Breast epithelium (tissue), 4 donors: ENCODE data around the gene CPHXL2. TPM values are rescaled to one million over a fixed set of nuclear protein-coding genes. Genes with fewer than 3 reads are reported as not detected.

Source experiments
- DNase-seq, 2 donors: peaks; one replicate each; pipeline ENCODE4 v3.0.0-alpha.2; 2019; ENCODE audit warnings: low spot score in 2 of 2
- H3K27ac ChIP-seq, 2 donors: fragments of 200-600 bp; sonication (generic) in 1 of 2; one replicate each; pipeline ENCODE4 v1.5.1; 2016 to 2019; ENCODE audit warnings: mild to moderate bottlenecking in 1 of 2
- H3K27me3 ChIP-seq, 2 donors: fragments of 200-600 bp; sonication (generic) in 1 of 2; one replicate each; pipeline versions ENCODE4 v1.5.1 to v1.6.0; 2017 to 2019; ENCODE audit warnings: control low read depth in 1 of 2, mild to moderate bottlenecking in 1 of 2
- H3K36me3 ChIP-seq: fragments of 200-600 bp; one replicate; pipeline ENCODE4 v1.5.1; 2019
- H3K4me1 ChIP-seq, 2 donors: fragments of 200-600 bp; sonication (generic); one replicate each; pipeline ENCODE4 v1.5.1; 2016 to 2019; ENCODE audit warnings: control low read depth in 1 of 2
- H3K4me3 ChIP-seq, 3 donors: fragments of 200-600 bp; sonication (generic); 1 replicate in 2 of 3; 2 replicates in 1 of 3; pipeline ENCODE4 v1.5.1; 2016 to 2019; ENCODE audit warnings: mild to moderate bottlenecking in 3 of 3, moderate library complexity in 2 of 3
- H3K9me3 ChIP-seq, 2 donors: fragments of 200-600 bp; sonication (generic) in 1 of 2; one replicate each; pipeline ENCODE4 v1.5.1; 2016 to 2019; ENCODE audit warnings: control low read depth in 1 of 2
- POLR2A ChIP-seq: fragments of 450-650 bp; IDR thresholded peaks from one replicate; pipeline ENCODE4 v1.6.1; 2016; ENCODE audit warnings: antibody characterized with exemption, mild to moderate bottlenecking, moderate library complexity
- POLR2AphosphoS5 ChIP-seq, 3 donors: sonication (generic); formaldehyde crosslinking; IDR thresholded peaks; one replicate each; pipeline ENCODE4 v1.6.1; 2017; ENCODE audit warnings: antibody characterized with exemption in 3 of 3
- intact Hi-C: fragments of 100-400 bp; cut with DNase I; formaldehyde crosslinking; loops from one replicate; pipeline ENCODE4 v1.15.1; 2023; ENCODE audit warnings: low total_unique reads
- total RNA-seq, 3 donors: library from RNA; depleted of rRNA; stranded (reverse); fragments of >200 nt; gene quantifications; one replicate each; pipeline ENCODE4 v1.1.0, GENCODE V29; 2016
- TF ChIP-seq, protein P1 (sequence below), 3 donors: fragments of 450-650 bp; IDR thresholded peaks; one replicate each; pipeline ENCODE4 v1.5.1; 2016 to 2017; ENCODE audit warnings: antibody characterized with exemption in 3 of 3, mild to moderate bottlenecking in 3 of 3, moderate library complexity in 3 of 3

CPHXL2 gene
- total RNA-seq, 3 donors from 2014 or later: not detected

DNA sequence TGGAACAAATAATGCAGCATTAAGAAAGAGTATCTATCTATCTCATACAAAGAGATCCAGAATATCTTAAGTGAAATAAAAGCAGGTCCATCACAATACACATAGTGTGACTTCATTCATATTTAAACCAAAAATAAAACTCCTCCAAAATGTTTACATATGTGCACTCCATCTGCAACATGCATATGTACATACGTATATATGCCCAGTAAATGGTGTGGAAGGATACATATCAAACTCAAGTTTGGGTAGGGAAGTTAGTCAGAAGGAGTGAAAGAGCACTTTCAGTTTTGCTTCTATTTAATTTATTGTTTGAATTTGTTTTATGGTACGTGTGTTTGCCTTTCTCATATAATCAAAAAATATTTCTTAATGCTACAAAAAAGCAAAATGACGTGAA is 41.8 kb downstream of the CPHXL2 start:
- Histone ChIP-seq H3K36me3 (peaks cover 24% of the 10 kb centered on the region), H3K4me3 (no peak overlapping the region), H3K27ac (no peak overlapping the region), H3K27me3 (no peaks in the 10 kb centered on the region), H3K4me1 (no peaks in the 10 kb centered on the region), H3K9me3 (no peaks in the 10 kb centered on the region)
- no peak for TF ChIP-seq POLR2AphosphoS5 (IDR thresholded peaks at IDR 0.05)
- intact Hi-C loops: no loop called here
- DNase-seq: no peak

DNA sequence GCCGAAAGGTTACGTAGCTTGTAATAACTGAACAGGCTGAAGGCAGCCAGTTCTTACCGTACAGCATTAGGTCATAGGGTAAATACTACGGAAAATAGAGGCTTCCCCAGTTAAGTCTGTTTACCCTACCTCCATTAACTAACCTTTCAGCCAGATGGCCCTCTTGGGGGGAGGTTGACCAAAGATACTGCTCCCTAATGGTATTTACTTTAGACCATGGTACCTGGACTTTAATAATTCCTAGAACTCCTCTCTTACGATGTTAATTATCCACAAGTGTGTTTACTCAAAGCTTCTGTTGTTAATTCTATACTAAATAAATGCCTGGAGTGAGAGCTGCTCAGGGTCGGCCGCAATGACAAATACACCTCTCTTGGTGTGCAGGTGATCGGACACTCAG is 44.0 kb downstream of the CPHXL2 start:
- no peaks in the 10 kb centered on the region for H3K9me3 ChIP-seq
- TF ChIP-seq POLR2A: no peak
- no peak for TF ChIP-seq POLR2AphosphoS5 (IDR thresholded peaks at IDR 0.05)
- TF ChIP-seq, protein P1, sequence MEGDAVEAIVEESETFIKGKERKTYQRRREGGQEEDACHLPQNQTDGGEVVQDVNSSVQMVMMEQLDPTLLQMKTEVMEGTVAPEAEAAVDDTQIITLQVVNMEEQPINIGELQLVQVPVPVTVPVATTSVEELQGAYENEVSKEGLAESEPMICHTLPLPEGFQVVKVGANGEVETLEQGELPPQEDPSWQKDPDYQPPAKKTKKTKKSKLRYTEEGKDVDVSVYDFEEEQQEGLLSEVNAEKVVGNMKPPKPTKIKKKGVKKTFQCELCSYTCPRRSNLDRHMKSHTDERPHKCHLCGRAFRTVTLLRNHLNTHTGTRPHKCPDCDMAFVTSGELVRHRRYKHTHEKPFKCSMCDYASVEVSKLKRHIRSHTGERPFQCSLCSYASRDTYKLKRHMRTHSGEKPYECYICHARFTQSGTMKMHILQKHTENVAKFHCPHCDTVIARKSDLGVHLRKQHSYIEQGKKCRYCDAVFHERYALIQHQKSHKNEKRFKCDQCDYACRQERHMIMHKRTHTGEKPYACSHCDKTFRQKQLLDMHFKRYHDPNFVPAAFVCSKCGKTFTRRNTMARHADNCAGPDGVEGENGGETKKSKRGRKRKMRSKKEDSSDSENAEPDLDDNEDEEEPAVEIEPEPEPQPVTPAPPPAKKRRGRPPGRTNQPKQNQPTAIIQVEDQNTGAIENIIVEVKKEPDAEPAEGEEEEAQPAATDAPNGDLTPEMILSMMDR (IDR thresholded peaks at IDR 0.05): no peak
- no peak for DNase-seq
- H3K4me3 ChIP-seq: no peak overlapping the region
- no peaks in the 10 kb centered on the region for H3K4me1 ChIP-seq
- intact Hi-C loops: no loop called here
- peaks cover 32% of the 10 kb centered on the region for H3K36me3 ChIP-seq
- no peaks in the 10 kb centered on the region for H3K27me3 ChIP-seq
- no peak overlapping the region for H3K27ac ChIP-seq

DNA sequence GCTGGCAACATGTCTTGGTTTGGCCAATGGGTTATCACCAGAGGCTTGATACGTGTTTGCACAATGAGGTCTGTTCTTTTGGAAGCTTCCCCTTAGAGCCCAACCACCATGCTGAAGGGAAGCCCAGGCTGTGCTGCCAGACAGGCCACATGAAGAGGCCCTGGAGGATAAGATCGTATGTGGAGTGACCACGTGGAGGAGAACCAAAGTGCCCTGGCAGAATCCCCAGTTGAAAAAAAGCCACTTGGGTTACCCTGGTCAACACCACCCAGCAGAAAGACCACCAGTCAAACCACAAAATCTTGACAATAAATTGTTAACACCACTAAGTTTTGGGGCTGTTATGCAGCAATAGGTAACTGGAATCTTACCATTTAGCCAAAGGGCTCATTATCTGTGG is 46.8 kb downstream of the CPHXL2 start:
- H3K36me3 ChIP-seq: peaks cover 32% of the 10 kb centered on the region
- H3K4me1 ChIP-seq: no peaks in the 10 kb centered on the region
- TF ChIP-seq POLR2AphosphoS5 (IDR thresholded peaks at IDR 0.05) (no peak), POLR2A (no peak)
- TF ChIP-seq, protein P1 (IDR thresholded peaks at IDR 0.05): no peak
- H3K4me3 ChIP-seq: no peak overlapping the region
- H3K9me3 ChIP-seq: no peaks in the 10 kb centered on the region
- no peak for DNase-seq
- H3K27ac ChIP-seq: no peak overlapping the region
- H3K27me3 ChIP-seq: no peaks in the 10 kb centered on the region
- intact Hi-C loops: no loop called here

DNA sequence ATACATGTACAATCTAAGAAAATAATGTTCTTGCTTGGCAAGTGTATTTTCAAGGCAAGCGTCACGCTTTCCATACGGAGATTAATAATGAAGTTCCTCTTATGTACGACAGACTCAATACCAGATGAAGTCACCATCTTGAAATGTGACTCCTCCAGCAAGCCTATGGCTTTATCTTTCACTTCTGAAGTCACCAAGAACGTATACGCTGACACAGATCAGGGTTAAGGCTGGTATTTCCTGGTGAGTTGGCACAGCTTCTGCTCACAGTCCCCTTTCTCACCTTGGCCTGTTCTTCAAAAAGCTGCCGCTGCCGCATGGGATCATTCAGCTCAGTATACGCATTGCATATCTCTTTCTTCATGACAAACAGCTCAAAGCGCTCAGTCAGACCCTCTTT is 47.7 kb downstream of the CPHXL2 start:
- intact Hi-C loops: no loop called here
- Histone ChIP-seq H3K27me3 (no peaks in the 10 kb centered on the region), H3K36me3 (peaks cover 28% of the 10 kb centered on the region), H3K27ac (no peak overlapping the region), H3K9me3 (no peaks in the 10 kb centered on the region), H3K4me1 (no peaks in the 10 kb centered on the region), H3K4me3 (no peak overlapping the region)
- TF ChIP-seq POLR2A: no peak
- TF ChIP-seq, protein P1 (IDR thresholded peaks at IDR 0.05): no peak
- TF ChIP-seq POLR2AphosphoS5 (IDR thresholded peaks at IDR 0.05): no peak
- no peak for DNase-seq

DNA sequence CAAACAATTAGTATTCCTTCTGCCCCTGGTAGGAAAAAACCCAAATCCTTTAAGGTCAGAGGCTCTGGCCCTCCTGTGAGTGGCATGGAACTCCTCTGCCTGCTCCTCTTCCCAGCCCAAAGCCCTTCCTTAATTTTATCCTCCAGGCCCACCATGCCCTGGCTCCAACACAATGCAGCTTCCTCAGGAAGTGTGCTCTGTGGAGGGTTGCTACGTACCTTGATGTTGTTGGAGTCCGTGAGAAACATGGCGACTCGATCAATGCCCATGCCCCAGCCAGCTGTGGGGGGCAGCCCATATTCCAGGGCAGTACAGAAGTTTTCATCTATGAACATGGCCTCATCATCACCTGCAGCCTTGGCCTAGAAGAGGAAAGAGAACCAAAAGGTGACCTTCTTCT is 48.5 kb downstream of the CPHXL2 start:
- TF ChIP-seq POLR2AphosphoS5 (IDR thresholded peaks at IDR 0.05) (no peak), POLR2A (no peak)
- TF ChIP-seq, protein P1 (IDR thresholded peaks at IDR 0.05): no peak
- no peaks in the 10 kb centered on the region for H3K4me1 ChIP-seq
- no peaks in the 10 kb centered on the region for H3K9me3 ChIP-seq
- no peaks in the 10 kb centered on the region for H3K27me3 ChIP-seq
- no peak overlapping the region for H3K27ac ChIP-seq
- DNase-seq: no peak
- intact Hi-C loops: no loop called here
- no peak overlapping the region for H3K4me3 ChIP-seq
- peaks cover 21% of the 10 kb centered on the region for H3K36me3 ChIP-seq

DNA sequence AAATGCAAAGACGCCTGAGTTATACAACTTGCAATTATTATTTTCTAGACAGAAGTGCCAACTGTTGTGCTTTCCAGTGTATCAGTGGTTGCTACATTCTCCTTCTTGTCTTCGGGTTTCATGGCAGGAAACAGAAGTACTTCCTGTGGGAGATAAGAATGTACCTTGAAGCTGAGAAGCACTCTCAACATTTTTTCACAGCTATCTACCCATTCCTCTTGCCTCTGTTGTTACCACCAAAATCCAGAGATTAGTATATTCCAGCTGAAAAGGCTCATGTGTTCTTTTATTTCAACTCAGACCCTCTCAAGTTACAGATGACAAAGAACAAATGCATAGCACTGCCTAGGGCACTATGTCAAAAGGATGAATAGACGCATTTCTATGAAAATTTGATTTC is 49.0 kb downstream of the CPHXL2 start:
- TF ChIP-seq, protein P1 (IDR thresholded peaks at IDR 0.05): no peak
- TF ChIP-seq POLR2AphosphoS5 (IDR thresholded peaks at IDR 0.05) (no peak), POLR2A (no peak)
- Histone ChIP-seq H3K27ac (no peak overlapping the region), H3K36me3 (peaks cover 21% of the 10 kb centered on the region), H3K27me3 (no peaks in the 10 kb centered on the region), H3K4me1 (no peaks in the 10 kb centered on the region), H3K4me3 (no peak overlapping the region), H3K9me3 (no peaks in the 10 kb centered on the region)
- DNase-seq: no peak
- intact Hi-C loops: no loop called here
